GM18858 (cell line): ENCODE results near the gene TMEM88.
A peak's percentile ranks its signal among the peaks of the same experiment; 100 is the strongest.

Experiments used
- ATAC-seq: cut with Tn5 transposase; IDR thresholded peaks from one replicate; pipeline ENCODE4 v1.9.1; 2021; ENCODE audit not compliant: unreplicated experiment

TMEM88 gene

DNA sequence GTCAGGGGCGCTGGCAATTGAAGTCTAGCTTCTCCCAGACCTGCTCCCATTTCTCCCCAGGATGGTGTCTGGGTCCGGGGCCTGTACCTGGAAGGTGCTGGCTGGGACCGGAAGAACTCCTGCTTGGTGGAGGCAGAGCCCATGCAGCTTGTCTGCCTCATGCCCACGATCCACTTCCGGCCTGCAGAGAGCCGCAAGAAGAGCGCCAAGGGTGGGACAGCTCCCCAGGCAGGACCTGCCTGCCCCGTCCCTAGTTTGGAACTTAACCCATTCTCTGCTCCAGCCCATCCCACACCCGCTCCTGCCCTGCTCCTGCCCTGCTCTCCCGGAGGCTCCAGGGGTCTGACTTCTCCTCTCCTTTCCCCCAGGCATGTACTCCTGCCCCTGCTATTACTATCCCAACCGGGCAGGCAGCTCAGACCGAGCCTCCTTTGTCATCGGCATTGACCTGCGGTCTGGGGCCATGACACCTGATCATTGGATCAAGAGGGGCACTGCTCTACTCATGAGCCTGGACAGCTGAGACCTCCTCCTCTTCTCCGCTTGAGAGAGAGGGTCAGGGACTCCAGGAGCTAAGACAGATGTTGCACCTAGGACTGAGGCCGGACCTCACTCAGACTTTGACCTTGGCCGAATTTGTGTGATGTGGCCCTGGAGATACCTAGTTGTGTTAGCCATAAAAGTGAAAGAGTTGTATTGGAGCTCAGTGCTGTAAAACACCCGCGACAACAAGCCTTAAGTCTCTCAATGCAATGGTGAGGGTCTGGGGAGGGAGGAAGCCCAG is 21.7 kb upstream of the TMEM88 start:
- ATAC-seq, result no peak

DNA sequence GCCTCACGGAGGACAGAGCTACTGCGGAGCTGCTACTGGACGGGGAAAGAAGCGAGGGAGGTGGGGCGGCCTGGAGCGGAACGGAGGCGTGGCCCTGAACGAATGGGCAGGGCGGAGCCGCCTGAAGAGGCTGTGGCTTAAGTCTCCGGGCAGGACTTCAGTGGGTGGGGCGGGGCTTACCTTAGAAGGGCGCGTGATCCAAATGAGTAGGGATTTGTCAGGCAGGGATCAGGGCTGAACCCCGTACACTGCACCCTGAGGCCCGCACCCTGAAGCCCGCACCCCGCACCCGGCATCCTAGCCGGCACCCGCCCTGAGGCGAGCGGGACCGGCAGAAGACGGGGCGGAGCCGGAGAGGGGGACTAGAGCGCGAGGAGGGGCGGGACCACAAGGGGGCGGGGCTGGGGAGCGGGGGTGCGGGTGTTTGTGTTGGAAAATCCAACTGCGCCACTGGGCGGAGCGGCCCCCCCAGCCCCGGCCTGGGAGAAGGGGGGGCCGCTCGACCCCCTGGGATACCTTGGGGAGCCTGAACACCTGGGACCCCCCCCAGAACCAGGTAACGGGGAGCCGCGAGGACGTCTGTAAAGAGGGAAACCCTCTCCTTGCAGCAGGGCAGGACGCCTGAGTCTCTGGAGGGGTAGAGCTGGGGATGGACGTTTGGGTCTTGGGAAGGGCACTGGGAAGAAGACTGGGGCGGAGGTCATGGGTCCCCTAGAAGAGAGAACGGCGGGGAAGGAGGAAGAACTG is 20.9 kb upstream of the TMEM88 start, which contains the start of gene KDM6B:
TSS of gene KDM6B (plus strand) at position 423 of the 747 bp plus-strand sequence. CDS start 11,338 bp downstream, outside the sequence.
- ATAC-seq, result no peak

DNA sequence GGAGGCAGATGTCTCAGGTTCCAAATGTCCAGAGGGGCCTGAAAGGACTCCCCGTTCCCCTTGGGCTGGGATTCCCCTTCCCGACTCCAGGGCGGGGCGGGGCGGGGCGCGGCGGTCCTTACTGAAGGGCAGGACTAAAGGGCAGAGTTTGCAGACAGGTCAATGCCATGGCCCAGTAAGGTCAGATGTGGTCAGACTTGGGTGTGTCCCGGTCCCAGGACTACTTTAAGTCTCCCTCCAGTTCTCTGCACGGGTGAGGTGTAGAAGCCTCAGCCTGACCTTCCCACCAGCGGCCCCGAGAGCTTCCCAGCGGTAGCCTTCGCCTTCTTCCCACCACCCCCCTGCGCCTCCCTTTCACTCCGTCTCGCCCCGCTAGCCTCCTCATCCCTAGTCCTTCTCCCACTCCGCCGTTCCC is 20.3 kb upstream of the TMEM88 start:
- no peak for ATAC-seq

DNA sequence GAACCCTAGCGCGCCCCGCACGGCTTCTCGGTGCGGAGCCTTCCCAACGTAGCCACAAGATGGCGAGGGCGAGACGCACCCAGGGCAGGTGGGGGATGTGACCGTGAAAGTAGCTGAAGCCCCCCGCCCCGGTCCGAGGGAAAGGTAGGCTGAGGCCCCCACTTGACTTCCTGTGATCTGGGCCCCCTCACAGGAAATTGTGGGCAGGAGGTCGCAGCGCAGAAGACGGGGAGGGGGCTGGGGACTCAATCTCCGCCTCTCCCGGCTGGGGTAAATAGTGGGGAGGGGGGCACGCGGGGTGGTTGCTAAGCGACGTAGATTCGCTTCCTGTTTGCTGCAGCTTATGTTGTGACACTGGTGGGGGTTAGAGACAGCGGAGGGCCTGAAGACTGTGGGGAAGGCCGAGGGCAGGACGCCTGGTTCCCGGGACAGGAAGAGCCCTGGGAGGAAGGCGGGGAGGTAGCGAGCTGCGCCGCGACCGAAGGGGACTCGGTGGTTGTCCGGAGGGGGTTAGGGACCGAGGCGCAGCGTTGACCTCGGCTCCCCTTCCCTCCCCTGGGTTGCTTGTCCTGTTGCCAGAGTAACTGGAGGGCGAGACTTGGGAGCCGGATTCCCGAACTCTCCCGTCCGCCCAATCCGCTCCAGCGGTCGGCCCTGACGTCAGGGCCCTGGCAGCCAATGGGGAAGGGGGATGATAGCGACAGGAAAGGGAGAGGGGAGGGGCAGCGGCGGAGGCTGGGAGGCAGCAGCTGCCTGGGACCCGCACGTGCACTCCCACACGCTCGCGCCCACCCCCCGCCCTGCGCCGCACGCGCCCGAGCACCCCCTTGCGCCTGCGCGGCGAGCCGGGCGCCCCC is 19.7 kb upstream of the TMEM88 start:
- peak; percentile 35 for ATAC-seq

DNA sequence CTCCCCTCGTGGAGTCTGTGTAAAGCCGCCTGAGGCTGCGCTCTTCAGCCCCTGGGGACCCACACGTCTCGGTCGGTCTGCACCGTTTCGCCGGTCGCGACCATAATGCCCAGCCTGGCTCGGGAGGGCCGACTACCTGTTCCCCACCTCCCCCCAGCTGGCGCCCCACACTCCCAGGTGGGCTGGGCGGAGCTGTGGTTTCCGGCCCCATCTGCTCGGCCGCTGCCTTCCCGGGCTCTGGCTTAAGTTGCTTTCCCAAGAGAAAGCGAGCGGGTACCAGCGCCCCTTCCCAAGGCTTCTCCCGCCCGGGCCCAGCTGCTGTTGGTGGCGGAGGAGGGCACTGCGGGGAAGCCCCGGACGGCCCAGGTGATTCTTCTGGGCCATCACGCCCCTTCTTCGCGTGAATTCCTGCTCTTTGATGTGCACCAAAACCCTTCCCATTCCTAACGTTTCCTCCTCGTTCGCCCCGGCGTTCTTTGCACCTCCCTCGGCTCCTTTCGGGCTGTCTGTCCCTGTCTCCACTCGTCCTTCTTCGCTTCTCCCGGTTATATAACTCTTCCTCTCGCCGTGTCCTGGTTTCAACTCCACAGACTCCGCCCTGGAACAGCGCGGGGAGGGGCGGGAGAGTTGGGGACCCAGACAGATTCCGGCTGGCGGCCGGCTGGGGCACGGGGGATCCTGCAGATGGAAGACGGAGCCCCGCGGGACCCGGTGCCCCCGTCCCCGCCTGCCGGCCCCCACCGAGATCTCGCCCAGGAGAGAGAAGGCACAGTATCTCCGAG is 18.9 kb upstream of the TMEM88 start:
- ATAC-seq, result peak; percentile 5

DNA sequence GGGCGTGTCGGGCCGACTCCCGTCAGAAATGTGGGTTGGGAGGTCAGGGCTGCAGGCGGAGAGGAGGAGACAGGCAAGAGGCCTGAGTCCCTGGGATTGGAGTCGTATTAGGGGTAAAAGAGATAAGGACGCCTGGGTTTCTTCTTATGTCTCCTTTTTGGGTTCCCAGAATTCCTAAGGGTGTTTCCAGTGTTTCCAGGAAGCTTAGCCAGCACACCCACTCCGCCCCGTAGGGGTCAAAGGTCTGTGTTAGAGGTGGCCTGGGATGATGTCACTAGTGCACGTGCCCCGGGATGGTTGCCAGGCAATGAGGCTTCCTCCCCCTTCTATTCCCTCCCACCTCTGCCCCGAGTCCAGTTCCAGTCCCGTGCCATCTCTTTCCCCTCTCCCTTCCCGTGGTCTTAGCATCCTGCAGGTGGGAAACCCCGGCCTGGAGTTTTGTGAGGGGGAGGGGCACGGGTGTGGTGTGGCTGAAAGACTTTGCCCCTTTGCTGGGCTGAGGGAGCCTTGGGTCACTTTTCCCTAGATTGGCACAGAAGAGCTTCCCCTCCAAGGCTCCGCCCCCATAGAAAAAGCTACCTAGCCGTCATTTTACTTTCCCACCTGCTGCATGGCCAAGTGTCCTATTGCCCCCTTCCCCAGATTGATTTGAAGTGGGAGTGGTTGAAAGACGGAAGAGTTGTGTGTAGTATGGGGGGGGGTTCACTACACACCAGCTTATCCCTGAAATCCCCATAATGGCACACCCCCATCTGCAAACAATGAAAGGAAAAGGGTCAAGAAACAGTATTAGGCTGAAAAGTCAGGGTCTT is 18.1 kb upstream of the TMEM88 start:
- no peak for ATAC-seq

DNA sequence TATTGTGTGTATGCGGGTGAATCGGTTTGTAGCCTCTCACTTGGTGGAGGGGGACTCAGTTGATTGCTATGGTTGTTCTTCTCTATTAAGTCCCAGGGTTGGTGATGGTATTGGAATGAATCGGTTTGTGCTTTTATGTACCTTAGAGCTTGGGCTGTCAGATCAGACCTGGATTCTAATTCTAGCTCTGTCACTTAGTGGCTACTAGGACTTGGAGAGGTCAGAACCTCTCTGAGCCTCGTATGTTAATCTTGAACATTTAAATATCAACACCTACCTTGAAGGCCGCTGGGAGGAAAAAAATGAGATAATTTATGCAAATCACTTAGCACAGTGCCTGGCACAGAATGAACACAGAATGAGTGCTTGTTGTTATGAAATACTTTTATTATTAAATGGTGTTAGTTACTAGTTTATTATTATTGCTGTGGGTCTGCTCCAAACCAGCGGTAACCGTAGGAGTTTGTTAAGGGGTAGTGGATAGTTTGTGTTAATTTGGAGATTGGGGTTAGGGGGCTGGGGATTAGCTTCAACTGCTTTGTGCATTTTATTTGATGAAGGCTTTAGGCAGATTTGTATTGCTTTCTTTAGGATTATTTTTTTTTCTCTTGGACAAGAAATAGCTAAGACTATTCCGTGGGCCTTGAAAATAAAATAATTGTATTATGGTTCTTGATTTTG is 17.3 kb upstream of the TMEM88 start:
- ATAC-seq, result no peak

DNA sequence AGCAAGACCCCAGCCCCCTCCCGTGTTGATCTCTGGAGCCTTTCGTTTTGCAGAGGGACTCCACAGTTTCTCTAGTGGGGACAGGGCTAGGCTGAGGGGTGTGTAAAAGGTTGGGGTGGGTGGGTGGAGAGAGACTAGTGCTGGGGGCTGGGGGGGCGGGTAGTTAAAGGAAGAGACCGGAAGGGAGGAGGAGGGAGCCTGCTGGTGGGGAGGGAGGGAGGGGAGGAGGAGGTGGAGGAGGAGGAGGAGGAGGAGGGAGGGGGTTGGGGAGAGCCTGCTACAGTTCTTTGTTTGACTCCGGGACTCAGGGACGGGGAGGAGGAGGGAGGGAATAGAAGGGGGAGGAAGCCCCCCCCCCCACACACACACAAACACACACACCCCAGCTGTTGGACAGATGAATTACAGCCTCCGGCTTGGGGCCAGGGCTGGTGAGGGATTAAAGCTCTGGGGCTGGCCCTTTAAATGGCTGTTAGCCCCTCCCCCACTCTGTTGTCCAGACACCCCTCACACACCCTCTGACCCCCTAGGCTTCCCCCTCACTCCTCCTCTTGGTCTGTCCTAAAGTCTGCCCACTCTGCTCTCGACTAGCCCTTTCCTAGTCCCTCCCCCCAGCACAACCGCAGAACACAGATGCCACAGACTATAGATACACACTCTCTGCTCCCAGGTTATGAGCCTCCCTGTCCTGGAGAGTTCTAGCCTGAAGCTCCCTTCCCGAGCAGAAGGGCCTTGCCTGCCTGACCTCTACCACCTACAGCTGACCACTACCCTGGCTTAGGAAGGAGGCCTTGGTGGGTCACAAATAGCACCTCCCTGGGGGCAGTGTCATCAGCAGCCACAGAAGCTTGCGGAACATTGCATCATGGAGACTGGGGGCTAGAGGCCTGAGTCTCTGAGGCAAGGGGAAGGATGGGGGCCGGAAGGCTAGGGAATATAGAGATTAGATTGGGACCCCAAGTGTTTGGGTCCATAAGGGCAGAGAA is 16.5 kb upstream of the TMEM88 start:
- no peak for ATAC-seq

DNA sequence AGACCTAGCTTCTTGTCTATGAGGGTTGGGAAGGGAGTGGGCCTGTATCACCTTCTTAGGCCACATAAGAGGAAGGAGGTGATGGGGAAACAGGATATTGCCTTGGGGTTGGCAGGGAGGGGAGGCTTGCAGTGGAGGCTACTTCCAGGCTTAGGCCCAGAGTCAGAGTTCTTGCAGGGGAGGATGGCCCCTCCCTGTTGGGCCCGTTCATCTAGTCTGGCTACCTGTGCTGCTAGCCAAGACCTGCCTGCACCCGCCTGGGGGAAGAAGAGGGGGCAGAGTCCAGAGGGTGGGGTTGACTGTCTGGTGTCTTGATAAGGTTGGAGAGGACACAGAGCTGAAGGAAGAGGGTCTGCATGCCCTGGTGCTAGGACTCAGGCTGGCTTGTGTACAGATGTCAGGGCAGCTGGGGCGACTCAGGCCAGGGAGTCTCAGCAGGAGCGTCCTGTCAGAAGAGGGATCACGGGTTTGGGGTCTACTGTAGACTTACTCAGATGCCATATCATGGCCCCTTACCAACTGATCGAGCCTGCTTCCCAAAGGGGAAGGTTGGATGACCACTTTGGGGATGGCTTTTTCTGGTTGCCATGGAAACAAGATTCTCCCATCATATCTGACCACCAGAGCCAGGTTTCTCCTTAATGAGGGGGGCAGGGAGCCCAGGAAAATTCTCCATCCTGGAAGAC is 15.5 kb upstream of the TMEM88 start:
- ATAC-seq, result no peak

DNA sequence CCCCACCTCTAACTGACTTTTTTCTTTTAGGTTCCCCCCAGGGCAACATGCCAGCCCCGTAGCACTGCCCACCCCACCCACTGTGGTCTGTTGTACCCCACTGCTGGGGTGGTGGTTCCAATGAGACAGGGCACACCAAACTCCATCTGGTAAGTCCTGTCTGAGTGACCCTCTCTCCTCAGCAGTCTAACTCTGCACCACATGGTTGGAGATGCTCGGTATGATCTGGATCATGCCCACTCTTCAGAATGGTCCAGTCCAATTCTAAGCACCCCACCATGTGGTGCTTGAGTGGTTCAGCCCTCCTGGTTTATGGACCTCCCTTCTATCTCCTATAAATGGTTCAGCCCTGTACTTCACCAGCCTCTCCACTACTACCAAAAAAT is 15.0 kb upstream of the TMEM88 start:
- ATAC-seq, result no peak

DNA sequence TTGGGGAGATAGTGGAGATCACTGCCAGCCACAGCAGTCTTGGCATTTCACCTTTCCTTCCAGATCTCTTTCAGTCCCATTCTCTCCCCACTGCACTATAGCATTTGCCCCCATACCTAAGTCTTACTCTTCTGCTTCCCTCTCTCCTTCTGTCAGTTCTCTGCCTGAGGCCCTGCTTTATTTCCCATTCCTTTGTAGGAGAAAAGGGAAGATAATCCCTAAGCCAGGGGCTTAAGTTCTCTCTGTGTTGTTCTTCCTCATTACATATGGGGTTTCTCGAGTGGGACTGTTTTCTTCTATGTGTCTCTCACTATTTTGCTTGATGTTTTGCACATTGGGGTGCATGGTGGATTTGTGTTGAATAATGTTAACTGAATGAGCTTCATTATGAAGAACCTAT is 14.4 kb upstream of the TMEM88 start:
- ATAC-seq, result no peak

DNA sequence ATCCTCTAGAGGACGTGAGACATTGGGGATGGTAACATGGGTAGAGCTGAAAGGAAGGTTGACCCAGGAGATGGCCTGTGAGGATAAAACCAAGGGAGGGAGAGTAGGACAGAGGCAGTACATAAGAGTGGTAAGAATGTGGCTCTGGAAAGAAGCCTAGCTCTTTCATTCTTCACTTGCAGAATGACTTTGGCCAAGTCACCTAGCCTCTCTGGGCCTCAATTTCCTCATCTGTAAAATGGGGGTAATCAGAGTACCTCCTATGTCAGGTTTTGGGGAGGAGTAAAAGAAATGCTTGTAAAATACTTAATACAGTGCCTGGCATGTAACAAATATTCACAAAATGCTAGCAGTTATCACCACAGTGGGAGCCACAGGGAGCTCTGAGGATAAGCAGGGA is 14.0 kb upstream of the TMEM88 start:
- no peak for ATAC-seq

DNA sequence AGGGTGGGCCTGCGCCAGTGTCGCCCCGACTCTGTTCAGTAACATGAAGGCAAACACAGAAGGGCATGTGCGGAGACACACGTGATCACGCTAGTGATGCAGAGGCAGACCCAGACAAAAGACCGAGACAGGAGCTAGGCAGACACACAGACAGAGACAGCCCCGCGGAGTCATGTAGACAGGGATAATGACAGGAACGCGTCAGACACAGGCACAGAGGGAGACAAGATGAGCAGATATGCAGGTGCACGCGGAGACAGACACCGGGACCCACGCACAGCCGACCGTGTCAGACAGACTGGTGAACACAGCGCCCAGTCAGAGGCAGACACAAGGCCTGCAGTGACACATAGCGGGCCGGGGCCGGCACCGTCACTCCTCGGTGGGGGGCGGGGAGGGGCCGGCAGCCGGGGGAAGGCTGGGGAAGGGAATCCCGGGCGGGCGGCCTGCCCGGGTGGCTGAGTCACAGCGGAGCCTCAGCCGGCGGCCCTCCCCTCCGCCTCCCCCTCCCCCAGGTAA is 13.4 kb upstream of the TMEM88 start:
- no peak for ATAC-seq

DNA sequence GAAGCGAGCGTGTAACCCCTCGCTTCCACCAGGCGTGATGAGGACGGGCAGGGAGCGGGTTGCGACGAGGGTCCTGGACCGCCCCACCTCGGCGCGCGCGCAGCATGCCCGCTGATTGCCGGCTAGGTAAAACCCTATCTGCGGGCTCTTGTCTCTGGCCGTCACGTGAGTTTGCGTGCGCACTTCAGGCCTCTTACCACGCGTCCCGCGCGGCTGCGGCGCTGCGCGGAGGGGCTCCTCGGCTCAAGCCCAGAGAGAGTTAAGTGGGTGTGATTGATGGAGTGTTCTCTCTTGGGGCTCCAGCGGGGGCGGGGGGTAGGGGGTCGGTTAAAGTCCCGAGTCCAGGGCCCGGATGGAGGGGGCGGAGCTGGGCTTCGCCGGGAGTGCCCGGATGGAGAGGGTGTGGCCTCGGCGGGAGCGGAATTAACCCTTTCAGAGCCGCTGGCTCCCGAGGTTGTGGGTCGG is 12.9 kb upstream of the TMEM88 start:
- ATAC-seq, result no peak

DNA sequence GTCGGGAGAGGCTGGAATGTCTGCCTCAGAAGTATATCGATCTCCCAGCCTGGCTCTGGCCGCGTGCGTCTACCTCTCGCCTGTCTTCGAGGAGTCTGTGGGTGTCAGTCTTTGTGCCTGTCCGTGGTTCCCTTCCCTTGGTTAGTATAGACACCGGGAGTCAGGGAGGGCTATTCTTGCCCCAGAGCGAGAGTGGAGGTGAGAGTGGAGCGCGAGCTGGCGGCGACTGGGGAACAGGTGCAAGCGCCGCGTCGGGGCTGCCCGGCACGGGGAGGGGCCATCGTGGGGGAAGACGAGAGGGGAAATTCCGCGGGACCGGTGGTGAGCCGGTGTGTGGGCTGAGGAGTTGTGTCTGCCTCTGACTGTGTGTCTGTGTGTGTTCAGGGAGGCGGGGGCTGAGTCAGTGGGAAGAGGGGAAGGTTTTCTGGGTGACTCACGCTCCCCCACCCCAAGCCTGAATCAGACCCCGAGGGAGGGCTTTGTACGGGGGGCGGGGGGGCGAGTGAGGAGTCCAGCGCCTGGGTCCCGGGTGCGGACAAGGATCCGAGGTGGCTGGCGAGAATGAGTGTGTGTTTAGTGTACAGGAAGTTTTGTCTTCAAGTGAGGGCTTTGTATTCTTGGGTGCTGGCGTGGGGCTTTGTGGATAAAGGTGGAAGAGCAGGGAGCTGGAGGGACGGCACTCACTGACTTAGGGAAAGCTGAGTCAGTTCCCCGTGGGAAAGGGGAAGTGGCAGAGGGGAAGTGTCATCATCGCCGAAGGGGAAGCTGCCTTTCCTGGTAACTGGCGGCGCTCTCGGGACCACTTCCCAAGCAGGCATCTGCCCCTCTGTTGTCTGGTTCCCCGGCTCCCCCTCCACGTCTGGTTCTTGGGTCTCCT is 12.2 kb upstream of the TMEM88 start:
- ATAC-seq, result no peak

DNA sequence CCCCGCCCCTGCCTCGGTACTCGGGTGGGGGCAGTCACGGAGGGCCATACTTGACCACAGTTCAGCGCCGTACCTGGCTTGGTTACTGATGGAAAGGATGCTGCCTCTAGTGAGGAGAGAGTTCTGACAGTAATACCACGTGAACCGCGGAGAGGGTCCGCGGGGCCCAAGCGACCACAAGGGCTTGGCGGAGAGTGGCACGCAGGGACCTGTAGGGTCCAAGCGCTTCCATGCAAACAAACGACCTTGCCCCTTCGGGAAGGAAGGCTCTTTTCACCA is 11.7 kb upstream of the TMEM88 start:
- no peak for ATAC-seq
